ENCODE measurements around the gene MIEN1. TPM values are rescaled to one million over a fixed set of nuclear protein-coding genes. Genes with fewer than 3 reads are reported as not detected.

MIEN1 gene
- total RNA-seq, 1 donor from 2014 or later: 33.3 TPM

GRCh38 chr17:39742856-39743436 is 12.6 kb upstream of the MIEN1 start:
- Mint-ChIP-seq H3K27me3 (ENCODE audit: insufficient read depth) (peaks cover 6% of the 10 kb centered on the region), H3K4me3 (no peak overlapping the region), H3K9me3 (no peaks in the 10 kb centered on the region), H3K36me3 (ENCODE audit: low read depth) (no peaks in the 10 kb centered on the region), H3K27ac (no peak overlapping the region), H3K4me1 (ENCODE audit: low read depth) (peaks cover 23% of the 10 kb centered on the region)
- no peak for DNase-seq (ENCODE audit: low spot score)
- intact Hi-C loops (cut with micrococcal nuclease): no loop called here

DNA sequence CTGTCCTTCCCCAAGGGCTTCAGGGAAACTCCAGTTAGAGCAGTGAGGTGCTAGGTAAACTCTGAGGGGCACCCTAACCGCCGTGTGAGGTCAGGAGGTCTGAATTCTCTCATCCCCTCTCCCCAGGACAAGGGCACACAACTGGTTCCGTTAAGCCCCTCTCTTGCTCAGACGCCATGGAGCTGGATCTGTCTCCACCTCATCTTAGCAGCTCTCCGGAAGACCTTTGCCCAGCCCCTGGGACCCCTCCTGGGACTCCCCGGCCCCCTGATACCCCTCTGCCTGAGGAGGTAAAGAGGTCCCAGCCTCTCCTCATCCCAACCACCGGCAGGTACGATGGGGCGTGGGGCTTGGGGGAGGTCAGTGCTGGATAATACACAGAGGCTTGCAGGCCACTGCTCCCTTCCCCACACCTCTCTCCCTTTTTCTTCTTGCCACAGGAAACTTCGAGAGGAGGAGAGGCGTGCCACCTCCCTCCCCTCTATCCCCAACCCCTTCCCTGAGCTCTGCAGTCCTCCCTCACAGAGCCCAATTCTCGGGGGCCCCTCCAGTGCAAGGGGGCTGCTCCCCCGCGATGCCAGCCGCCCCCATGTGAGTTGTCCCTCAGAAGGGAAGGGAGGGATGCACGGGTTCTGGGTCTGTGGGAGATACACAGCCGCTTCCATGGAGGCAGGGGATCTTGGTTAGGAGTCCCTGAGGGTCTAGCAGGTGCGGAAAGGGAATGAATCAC is 12.0 kb upstream of the MIEN1 start:
- Mint-ChIP-seq H3K27ac (no peak overlapping the region), H3K27me3 (ENCODE audit: insufficient read depth) (peaks cover 6% of the 10 kb centered on the region), H3K4me3 (no peak overlapping the region), H3K4me1 (ENCODE audit: low read depth) (peaks cover 23% of the 10 kb centered on the region), H3K9me3 (no peaks in the 10 kb centered on the region), H3K36me3 (ENCODE audit: low read depth) (no peaks in the 10 kb centered on the region)
- intact Hi-C loops (cut with micrococcal nuclease): no loop called here
- no peak for DNase-seq (ENCODE audit: low spot score)

- H3K4me1 Mint-ChIP-seq (ENCODE audit: low read depth): peaks cover 33% of the 10 kb centered on the region
- H3K4me3 Mint-ChIP-seq: peak overlapping the region; percentile 47
- peaks cover 17% of the 10 kb centered on the region for H3K27me3 Mint-ChIP-seq (ENCODE audit: insufficient read depth)
- intact Hi-C loops (cut with micrococcal nuclease): no loop called here
- no peaks in the 10 kb centered on the region for H3K9me3 Mint-ChIP-seq
- no peak overlapping the region for H3K27ac Mint-ChIP-seq
- DNase-seq (ENCODE audit: low spot score): no peak
- no peaks in the 10 kb centered on the region for H3K36me3 Mint-ChIP-seq (ENCODE audit: low read depth)
Observed at GRCh38 chr17:39740357-39741111, 10.2 kb upstream of the MIEN1 start.

- H3K36me3 Mint-ChIP-seq (ENCODE audit: low read depth): no peaks in the 10 kb centered on the region
- intact Hi-C loops (cut with micrococcal nuclease): no loop called here
- no peaks in the 10 kb centered on the region for H3K9me3 Mint-ChIP-seq
- H3K4me3 Mint-ChIP-seq: peak overlapping the region; percentile 47
- H3K27ac Mint-ChIP-seq: no peak overlapping the region
- peaks cover 33% of the 10 kb centered on the region for H3K4me1 Mint-ChIP-seq (ENCODE audit: low read depth)
- peaks cover 17% of the 10 kb centered on the region for H3K27me3 Mint-ChIP-seq (ENCODE audit: insufficient read depth)
- no peak for DNase-seq (ENCODE audit: low spot score)
Observed at GRCh38 chr17:39739885-39740356, 9.6 kb upstream of the MIEN1 start.

DNA sequence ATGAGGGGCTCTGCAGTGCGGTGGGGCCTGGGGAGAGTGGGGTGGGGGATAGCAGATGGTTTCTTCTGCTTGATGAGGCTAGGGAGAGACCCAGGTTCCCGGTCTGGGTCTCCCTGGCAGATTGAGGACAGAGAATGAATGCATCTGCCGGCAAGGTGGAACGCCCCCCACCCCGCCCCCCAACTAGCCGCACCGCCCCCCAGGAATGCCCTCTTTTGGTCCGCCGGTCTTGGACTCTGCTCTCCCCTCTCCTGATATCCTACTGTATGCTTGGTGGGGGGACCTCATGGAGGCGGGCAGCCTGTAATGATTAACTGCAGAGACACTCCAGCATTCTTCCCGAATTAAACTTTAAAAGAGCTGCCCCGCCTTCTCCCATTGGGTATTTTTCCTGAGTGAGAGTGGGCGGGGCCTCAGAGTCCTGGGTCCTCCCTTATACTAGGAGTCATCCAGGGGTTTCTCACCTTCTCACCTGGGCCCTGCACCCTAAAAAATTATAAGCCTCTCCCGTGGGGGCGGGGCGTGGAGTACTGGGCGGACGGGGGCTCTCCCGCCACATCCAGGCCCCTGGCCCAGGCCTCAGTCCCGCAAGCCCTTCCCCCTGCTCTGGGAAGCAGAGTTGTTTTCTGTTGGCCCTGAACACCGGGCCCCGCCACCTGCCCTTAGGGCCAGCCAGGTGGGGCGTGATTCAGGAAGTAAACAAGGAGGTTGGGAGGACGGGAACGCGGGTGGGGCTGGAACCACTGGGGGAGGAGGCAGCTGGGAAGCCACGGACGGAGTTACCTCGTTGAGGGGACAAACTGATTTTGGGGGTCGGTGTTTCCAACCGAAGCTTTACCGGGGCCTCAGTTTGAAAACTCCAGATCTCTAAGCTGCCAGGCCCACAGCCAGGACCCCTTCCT is 8.9 kb upstream of the MIEN1 start:
- Mint-ChIP-seq H3K4me1 (ENCODE audit: low read depth) (peaks cover 33% of the 10 kb centered on the region), H3K27ac (no peak overlapping the region), H3K9me3 (no peaks in the 10 kb centered on the region), H3K27me3 (ENCODE audit: insufficient read depth) (peaks cover 17% of the 10 kb centered on the region), H3K36me3 (ENCODE audit: low read depth) (no peaks in the 10 kb centered on the region), H3K4me3 (no peak overlapping the region)
- intact Hi-C loops (cut with micrococcal nuclease): loop anchor here (1.0 kb wide), 2 partner anchors 9 to 15 kb away; partner anchors contain the start of gene MIEN1
- no peak for DNase-seq (ENCODE audit: low spot score)

DNA sequence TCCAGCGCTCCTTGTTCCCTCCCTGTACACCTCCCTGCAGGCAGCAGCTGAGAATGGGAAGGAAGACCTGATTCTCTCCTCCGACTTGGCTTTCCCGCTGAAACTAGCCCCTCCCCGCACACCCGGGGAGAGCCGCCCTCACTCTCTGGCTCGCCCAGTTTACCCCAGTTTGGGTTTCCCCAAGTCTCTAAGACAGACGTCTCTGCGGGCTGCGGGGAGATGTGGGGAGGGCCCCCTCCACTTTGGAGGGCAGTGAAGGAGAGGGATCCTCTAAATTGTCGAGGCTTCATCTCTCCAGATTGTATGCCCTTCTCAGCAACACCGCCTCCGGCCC is 8.2 kb upstream of the MIEN1 start:
- intact Hi-C loops (cut with micrococcal nuclease): loop anchor here (1.0 kb wide), 2 partner anchors 8 to 16 kb away; partner anchors contain the start of gene MIEN1
- Mint-ChIP-seq H3K4me3 (peak overlapping the region; percentile 60), H3K36me3 (ENCODE audit: low read depth) (no peaks in the 10 kb centered on the region), H3K4me1 (ENCODE audit: low read depth) (peaks cover 33% of the 10 kb centered on the region), H3K27me3 (ENCODE audit: insufficient read depth) (peaks cover 18% of the 10 kb centered on the region), H3K27ac (peak overlapping the region; percentile 42), H3K9me3 (no peaks in the 10 kb centered on the region)
- DNase-seq (ENCODE audit: low spot score): peak; percentile 48

GRCh38 chr17:39737760-39738567 is 7.6 kb upstream of the MIEN1 start, which contains the start of gene GRB7:
TSS of gene GRB7 (plus strand) at chr17:39737938. CDS start at chr17:39742302, 4,364 bp downstream.
- no peak for DNase-seq (ENCODE audit: low spot score)
- peaks cover 33% of the 10 kb centered on the region for H3K4me1 Mint-ChIP-seq (ENCODE audit: low read depth)
- H3K27me3 Mint-ChIP-seq (ENCODE audit: insufficient read depth): peaks cover 23% of the 10 kb centered on the region
- no peaks in the 10 kb centered on the region for H3K9me3 Mint-ChIP-seq
- H3K4me3 Mint-ChIP-seq: peak within 1 kb of the TSS; percentile 60
- intact Hi-C loops (cut with micrococcal nuclease): loop anchor here (1.0 kb wide), 2 partner anchors 8 to 16 kb away; partner anchors contain the start of gene MIEN1
- H3K36me3 Mint-ChIP-seq (ENCODE audit: low read depth): no peaks in the 10 kb centered on the region
- H3K27ac Mint-ChIP-seq: peak within 1 kb of the TSS; percentile 42

GRCh38 chr17:39737206-39737759 is 7.0 kb upstream of the MIEN1 start:
- Mint-ChIP-seq H3K27me3 (ENCODE audit: insufficient read depth) (peaks cover 24% of the 10 kb centered on the region), H3K4me1 (ENCODE audit: low read depth) (peaks cover 33% of the 10 kb centered on the region), H3K4me3 (no peak overlapping the region), H3K27ac (no peak overlapping the region), H3K36me3 (ENCODE audit: low read depth) (no peaks in the 10 kb centered on the region), H3K9me3 (no peaks in the 10 kb centered on the region)
- intact Hi-C loops (cut with micrococcal nuclease): no loop called here
- DNase-seq (ENCODE audit: low spot score): no peak

- no peak for DNase-seq (ENCODE audit: low spot score)
- intact Hi-C loops (cut with micrococcal nuclease): no loop called here
- Mint-ChIP-seq H3K27ac (peak overlapping the region; percentile 5), H3K36me3 (ENCODE audit: low read depth) (no peaks in the 10 kb centered on the region), H3K9me3 (no peaks in the 10 kb centered on the region), H3K27me3 (ENCODE audit: insufficient read depth) (peaks cover 24% of the 10 kb centered on the region), H3K4me3 (no peak overlapping the region), H3K4me1 (ENCODE audit: low read depth) (peaks cover 33% of the 10 kb centered on the region)
Observed at GRCh38 chr17:39736319-39737165, 6.2 kb upstream of the MIEN1 start.

DNA sequence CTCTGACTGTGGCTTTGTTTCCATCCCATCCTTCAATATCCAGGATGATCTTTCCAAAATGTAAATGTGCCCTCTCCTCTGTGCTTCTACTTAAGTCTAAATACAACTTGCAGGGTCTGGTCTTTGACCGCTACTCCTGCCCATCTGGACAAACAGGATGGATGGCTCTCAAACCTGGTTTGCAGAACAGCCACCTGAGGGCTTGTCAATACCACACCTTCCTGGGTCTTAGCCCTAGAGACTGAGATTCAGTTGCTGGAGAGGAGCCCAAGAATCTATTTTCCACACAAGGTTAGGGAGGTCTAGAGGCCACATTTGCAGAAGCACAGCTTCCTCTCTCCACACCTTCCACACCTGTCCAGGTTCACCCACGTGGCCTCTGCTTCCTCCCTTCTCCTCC is 5.5 kb upstream of the MIEN1 start:
- no peak overlapping the region for H3K27ac Mint-ChIP-seq

GRCh38 chr17:39732586-39732985 is 2.3 kb upstream of the MIEN1 start:
- H3K27ac Mint-ChIP-seq: no peak overlapping the region
- H3K9me3 Mint-ChIP-seq: no peaks in the 10 kb centered on the region
- no peak for DNase-seq (ENCODE audit: low spot score)
- H3K4me3 Mint-ChIP-seq: peak overlapping the region; percentile 20
- H3K4me1 Mint-ChIP-seq (ENCODE audit: low read depth): peaks cover 22% of the 10 kb centered on the region
- intact Hi-C loops (cut with micrococcal nuclease): no loop called here
- peaks cover 4% of the 10 kb centered on the region for H3K36me3 Mint-ChIP-seq (ENCODE audit: low read depth)
- H3K27me3 Mint-ChIP-seq (ENCODE audit: insufficient read depth): peaks cover 18% of the 10 kb centered on the region

More for the DNA sequence above, 5.5 kb upstream of the MIEN1 start:
- peaks cover 24% of the 10 kb centered on the region for H3K27me3 Mint-ChIP-seq (ENCODE audit: insufficient read depth)
- no peak overlapping the region for H3K4me3 Mint-ChIP-seq
- DNase-seq (ENCODE audit: low spot score): no peak
- intact Hi-C loops (cut with micrococcal nuclease): no loop called here
- H3K36me3 Mint-ChIP-seq (ENCODE audit: low read depth): no peaks in the 10 kb centered on the region
- no peaks in the 10 kb centered on the region for H3K9me3 Mint-ChIP-seq
- peaks cover 33% of the 10 kb centered on the region for H3K4me1 Mint-ChIP-seq (ENCODE audit: low read depth)
